ENCODE measurements around the gene SPRN.
"Not testable (repeated sequence)": the region's sequence is repeated elsewhere in the genome, so short reads cannot be mapped to it uniquely, and the experiment has no call there.

Gene SPRN

GRCh38 chr10:133378251-133379096, 46.0 kb downstream of the SPRN start:
- 0 out of 2 replicates have a peak, but pooled peaks cover 5% of the 10 kb centered on the region for H3K36me3 ChIP-seq
- peaks cover 66% of the 10 kb centered on the region for H3K4me1 ChIP-seq
- peak overlapping the region; percentile 80 for H3K9ac ChIP-seq
- peak overlapping the region; percentile 94 for H3K4me2 ChIP-seq
- H3K4me3 ChIP-seq, result peak overlapping the region; percentile 86
- no peaks in the 10 kb centered on the region for H3K27me3 ChIP-seq
- no peak for TF ChIP-seq Cebpa-rat (IDR thresholded peaks at IDR 0.05)
- H4K20me1 ChIP-seq, result no peaks in the 10 kb centered on the region
- peak overlapping the region; percentile 64 for H3K27ac ChIP-seq
- no peaks in the 10 kb centered on the region for H3K9me3 ChIP-seq

- H4K20me1 ChIP-seq, result no peaks in the 10 kb centered on the region
- H3K4me2 ChIP-seq, result peak overlapping the region; percentile 94
- no peak for TF ChIP-seq Cebpa-rat (IDR thresholded peaks at IDR 0.05)
- H3K9me3 ChIP-seq, result no peaks in the 10 kb centered on the region
- H3K4me3 ChIP-seq, result peak overlapping the region; percentile 86
- H3K4me1 ChIP-seq, result peaks cover 60% of the 10 kb centered on the region
- H3K9ac ChIP-seq, result peak overlapping the region; percentile 80
- 0 out of 2 replicates have a peak, but pooled peaks cover 5% of the 10 kb centered on the region for H3K36me3 ChIP-seq
- peak overlapping the region; percentile 64 for H3K27ac ChIP-seq
- no peaks in the 10 kb centered on the region for H3K27me3 ChIP-seq
Observed at GRCh38 chr10:133377818-133378250, 46.6 kb downstream of the SPRN start.

- 0 out of 2 replicates have a peak, but pooled peaks cover 2% of the 10 kb centered on the region for H3K36me3 ChIP-seq
- H3K9me3 ChIP-seq, result no peaks in the 10 kb centered on the region
- H3K9ac ChIP-seq, result 0 out of 2 replicates have a peak overlapping the region, but pooled peaks have one; percentile 80
- H4K20me1 ChIP-seq, result peaks cover 2% of the 10 kb centered on the region
- no peak overlapping the region; the same call in 1 of the 2 replicates for H3K27ac ChIP-seq
- H3K4me2 ChIP-seq, result peak overlapping the region; percentile 94
- H3K4me3 ChIP-seq, result peak overlapping the region; percentile 86
- H3K27me3 ChIP-seq, result no peaks in the 10 kb centered on the region
- H3K4me1 ChIP-seq, result peaks cover 60% of the 10 kb centered on the region
- no peak for TF ChIP-seq Cebpa-rat (IDR thresholded peaks at IDR 0.05)
Observed at GRCh38 chr10:133377025-133377817, 47.2 kb downstream of the SPRN start.

GRCh38 chr10:133376183-133376582, 48.2 kb downstream of the SPRN start:
- peaks cover 60% of the 10 kb centered on the region for H3K4me1 ChIP-seq
- not testable (repeated sequence) for H3K27ac ChIP-seq, H3K4me3 ChIP-seq, H3K9ac ChIP-seq, H3K9me3 ChIP-seq, H3K36me3 ChIP-seq, H3K4me2 ChIP-seq, H3K27me3 ChIP-seq
- H4K20me1 ChIP-seq, result peaks cover 13% of the 10 kb centered on the region

- Histone ChIP-seq H4K20me1 (peaks cover 17% of the 10 kb centered on the region), H3K36me3 (peaks cover 12% of the 10 kb centered on the region), H3K4me3 (no peak overlapping the region), H3K9ac (no peak overlapping the region), H3K9me3 (no peaks in the 10 kb centered on the region), H3K27ac (no peak overlapping the region), H3K27me3 (no peaks in the 10 kb centered on the region), H3K4me2 (no peak overlapping the region), H3K4me1 (peaks cover 54% of the 10 kb centered on the region)
- TF ChIP-seq Cebpa-rat (IDR thresholded peaks at IDR 0.05), result no peak
Observed at GRCh38 chr10:133375357-133376115, 48.9 kb downstream of the SPRN start.

- H4K20me1 ChIP-seq, result peaks cover 25% of the 10 kb centered on the region
- H3K4me2 ChIP-seq, result peak within 1 kb of the TSS; percentile 89
- no peak for TF ChIP-seq Cebpa-rat (IDR thresholded peaks at IDR 0.05)
- peaks cover 40% of the 10 kb centered on the region for H3K4me1 ChIP-seq
- H3K27me3 ChIP-seq, result no peaks in the 10 kb centered on the region
- no peaks in the 10 kb centered on the region for H3K9me3 ChIP-seq
- peak within 1 kb of the TSS; percentile 78 for H3K4me3 ChIP-seq
- H3K27ac ChIP-seq, result peak within 1 kb of the TSS; percentile 89
- peak within 1 kb of the TSS; percentile 86 for H3K9ac ChIP-seq
- H3K36me3 ChIP-seq, result peaks cover 33% of the 10 kb centered on the region
Observed at GRCh38 chr10:133373174-133374090, 51.0 kb downstream of the SPRN start, which contains the start of gene ECHS1. TSS of gene ECHS1 (minus strand) at chr10:133373354. CDS start at chr10:133373333, 21 bp downstream.

- H3K27me3 ChIP-seq, result no peaks in the 10 kb centered on the region
- peak overlapping the region; percentile 39 for H3K9ac ChIP-seq
- no peak for TF ChIP-seq Cebpa-rat (IDR thresholded peaks at IDR 0.05)
Observed at GRCh38 chr10:133372507-133372906, 51.9 kb downstream of the SPRN start.

More at GRCh38 chr10:133372507-133372906, 51.9 kb downstream of the SPRN start:
- Histone ChIP-seq H3K4me3 (peak overlapping the region; percentile 78), H3K4me2 (peak overlapping the region; percentile 81), H3K9me3 (no peaks in the 10 kb centered on the region), H3K4me1 (peaks cover 33% of the 10 kb centered on the region), H4K20me1 (peaks cover 25% of the 10 kb centered on the region), H3K27ac (no peak overlapping the region), H3K36me3 (peaks cover 42% of the 10 kb centered on the region)
